ENCODE data around the gene XRCC5.

Gene XRCC5

DNA sequence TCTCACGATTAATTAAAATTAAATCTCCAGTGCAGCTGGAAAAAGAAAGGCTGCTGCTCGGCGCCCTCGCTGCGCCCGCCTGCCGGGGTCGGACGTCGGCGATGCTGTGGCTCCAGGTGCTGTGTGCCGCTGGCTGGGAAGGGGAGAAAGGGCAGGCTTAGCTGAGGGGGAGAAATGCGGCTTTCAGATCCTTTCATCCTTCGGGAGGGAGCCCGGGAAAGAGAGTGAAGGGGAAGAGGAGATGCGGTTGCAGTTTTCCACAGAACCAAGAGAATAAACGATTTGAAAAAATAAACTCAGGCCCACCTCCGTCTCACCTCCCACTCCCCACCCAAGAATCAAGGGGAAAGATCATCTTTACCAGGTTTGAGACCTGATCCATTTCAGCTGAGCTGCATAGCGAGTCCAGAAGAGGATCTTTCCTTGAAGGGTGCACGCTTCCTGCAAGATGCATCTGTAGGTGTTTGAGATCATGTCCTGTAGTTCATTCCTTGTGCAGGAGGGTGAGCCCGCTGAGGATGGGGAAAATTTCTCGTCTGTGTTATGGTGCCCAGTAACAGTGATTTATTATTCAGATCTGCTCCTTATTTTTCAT lies 26.9 kb upstream of the XRCC5 start:
- Histone ChIP-seq H3K23ac (ENCODE audit: low read length) (no peak overlapping the region), H3K4ac (ENCODE audit: low read depth, low read length) (no peak overlapping the region), H3K14ac (ENCODE audit: low read length) (no peak overlapping the region), H2BK5ac (ENCODE audit: low read depth, low read length, poor library complexity) (no peak overlapping the region), H2AK5ac (ENCODE audit: low read length) (no peak overlapping the region), H3K27me3 (ENCODE audit: insufficient read depth, low read length) (no peaks in the 10 kb centered on the region), H3K4me2 (ENCODE audit: low read length) (peak overlapping the region; percentile 98), H2AFZ (ENCODE audit: insufficient read depth, low read length, poor library complexity) (no peak overlapping the region), H4K91ac (ENCODE audit: low read depth, low read length) (no peak overlapping the region), H2BK120ac (ENCODE audit: insufficient read depth, low read length, poor library complexity) (no peak overlapping the region), H3K9me3 (ENCODE audit: insufficient read depth, low read depth, low read length) (peaks cover 2% of the 10 kb centered on the region), H3K4me3 (ENCODE audit: low read depth, low read length) (peak overlapping the region; percentile 39), H3K79me2 (ENCODE audit: control insufficient read depth, insufficient read depth, low read length, poor library complexity) (no peaks in the 10 kb centered on the region), H3K36me3 (ENCODE audit: control insufficient read depth in 1 of 2, insufficient read depth in 2 of 2, low read length in 2 of 2) (no peaks in the 10 kb centered on the region), H3K18ac (ENCODE audit: low read length) (no peak overlapping the region), H3K79me1 (ENCODE audit: low read length) (peaks cover 4% of the 10 kb centered on the region), H4K8ac (ENCODE audit: low read depth, low read length) (no peak overlapping the region), H3K9ac (ENCODE audit: low read length) (no peak overlapping the region), H3K4me1 (ENCODE audit: control insufficient read depth in 1 of 2, insufficient read depth in 2 of 2, low read length in 2 of 2) (peaks cover 0 to 4% of the 10 kb centered on the region in 2 experiments), H4K12ac (ENCODE audit: low read depth, low read length) (no peak overlapping the region), H2BK12ac (ENCODE audit: low read length) (no peak overlapping the region), H3K27ac (ENCODE audit: low read depth, low read length) (no peak overlapping the region)
- no CpG with 5 or more reads among the region's 22 CpGs for WGBS (ENCODE audit: extremely low coverage, insufficient coverage, insufficient read length)
- no peak for DNase-seq

DNA sequence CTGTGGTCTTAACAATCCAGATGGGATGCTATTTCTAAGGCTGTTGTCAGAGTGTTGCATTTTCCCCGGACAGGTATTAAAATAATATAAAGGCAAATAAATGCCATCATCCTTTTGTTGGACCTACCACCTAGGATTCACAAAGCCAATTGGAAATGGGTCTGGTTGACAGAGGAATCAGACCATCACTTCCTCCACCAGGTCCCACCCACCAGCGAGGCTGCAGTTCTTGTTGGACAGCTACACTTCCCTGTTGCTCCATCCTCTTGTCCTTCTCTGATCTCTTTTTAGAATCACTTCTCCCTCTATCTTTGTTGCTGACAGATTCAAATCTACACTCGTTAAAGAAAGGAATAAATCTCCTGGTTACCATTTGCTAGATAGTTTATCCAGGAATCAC lies 26.3 kb upstream of the XRCC5 start:
- no CpG with 5 or more reads among the region's 3 CpGs for whole genome bisulfite sequencing (ENCODE audit: extremely low coverage, insufficient coverage, insufficient read length)
- Histone ChIP-seq H3K4ac (ENCODE audit: low read depth, low read length) (no peak overlapping the region), H3K9me3 (ENCODE audit: insufficient read depth, low read depth, low read length) (peaks cover 2% of the 10 kb centered on the region)

DNA sequence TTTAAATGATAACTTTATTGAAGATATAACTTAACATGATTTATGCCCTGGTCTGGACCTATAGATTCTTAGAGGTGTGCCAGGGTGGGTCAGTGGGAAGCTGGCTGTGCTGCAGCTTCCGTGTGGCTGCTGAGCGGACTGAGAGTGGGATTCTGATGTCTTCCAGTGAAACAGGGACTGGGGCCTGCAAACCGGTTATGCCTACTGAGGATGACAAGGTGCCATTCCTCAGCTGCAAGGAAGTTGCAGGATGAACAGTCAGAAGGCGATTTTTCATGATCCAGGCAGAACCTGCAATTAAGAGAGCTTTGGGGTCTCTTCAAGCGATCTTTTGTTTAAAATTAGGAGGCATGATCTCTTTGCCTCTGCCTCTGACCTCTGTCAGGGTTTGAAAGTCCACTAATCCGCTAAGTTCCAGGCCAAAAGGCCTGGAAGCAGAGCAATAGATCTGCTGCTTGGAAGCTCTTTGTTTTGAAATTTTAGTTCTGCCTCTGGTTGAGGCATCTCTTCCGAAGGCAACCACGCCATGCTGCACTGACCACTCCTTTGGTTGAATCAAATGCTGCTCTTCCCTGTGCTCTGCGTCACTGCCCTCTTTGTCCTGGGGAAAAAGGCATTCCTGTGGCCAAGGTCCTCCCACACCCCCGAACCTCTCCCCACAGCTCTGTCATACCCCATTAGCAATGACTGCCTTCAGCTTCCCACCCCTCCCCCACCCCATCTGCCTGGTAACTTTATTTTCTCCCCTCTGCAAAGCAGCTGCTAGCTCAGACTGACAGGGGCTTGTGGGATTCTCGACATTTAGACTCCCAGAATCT lies 25.5 kb upstream of the XRCC5 start:
- Histone ChIP-seq H3K9ac (ENCODE audit: low read length) (no peak overlapping the region), H3K18ac (ENCODE audit: low read length) (no peak overlapping the region), H3K9me3 (ENCODE audit: insufficient read depth, low read depth, low read length) (peaks cover 2% of the 10 kb centered on the region), H4K91ac (ENCODE audit: low read depth, low read length) (no peak overlapping the region), H3K36me3 (ENCODE audit: control insufficient read depth in 1 of 2, insufficient read depth in 2 of 2, low read length in 2 of 2) (no peaks in the 10 kb centered on the region), H3K27me3 (ENCODE audit: insufficient read depth, low read length) (no peaks in the 10 kb centered on the region), H3K27ac (ENCODE audit: low read depth, low read length) (no peak overlapping the region), H3K4me2 (ENCODE audit: low read length) (no peak overlapping the region), H3K79me2 (ENCODE audit: control insufficient read depth, insufficient read depth, low read length, poor library complexity) (no peaks in the 10 kb centered on the region), H2BK5ac (ENCODE audit: low read depth, low read length, poor library complexity) (no peak overlapping the region), H2AFZ (ENCODE audit: insufficient read depth, low read length, poor library complexity) (no peak overlapping the region), H2BK12ac (ENCODE audit: low read length) (no peak overlapping the region), H3K14ac (ENCODE audit: low read length) (no peak overlapping the region), H4K12ac (ENCODE audit: low read depth, low read length) (no peak overlapping the region), H3K23ac (ENCODE audit: low read length) (no peak overlapping the region), H2BK120ac (ENCODE audit: insufficient read depth, low read length, poor library complexity) (no peak overlapping the region), H3K4me3 (ENCODE audit: low read depth, low read length) (no peak overlapping the region), H3K4ac (ENCODE audit: low read depth, low read length) (no peak overlapping the region), H2AK5ac (ENCODE audit: low read length) (no peak overlapping the region), H3K79me1 (ENCODE audit: low read length) (peaks cover 4% of the 10 kb centered on the region), H4K8ac (ENCODE audit: low read depth, low read length) (no peak overlapping the region), H3K4me1 (ENCODE audit: control insufficient read depth in 1 of 2, insufficient read depth in 2 of 2, low read length in 2 of 2) (peaks cover 0 to 4% of the 10 kb centered on the region in 2 experiments)
- DNase-seq, result no peak
- no CpG with 5 or more reads among the region's 11 CpGs for WGBS (ENCODE audit: extremely low coverage, insufficient coverage, insufficient read length)

More for the DNA sequence above, 26.3 kb upstream of the XRCC5 start:
- H3K14ac ChIP-seq (ENCODE audit: low read length), result no peak overlapping the region
- no peak overlapping the region for H4K91ac ChIP-seq (ENCODE audit: low read depth, low read length)
- no peak overlapping the region for H3K27ac ChIP-seq (ENCODE audit: low read depth, low read length)
- no peak overlapping the region for H4K8ac ChIP-seq (ENCODE audit: low read depth, low read length)
- H2BK12ac ChIP-seq (ENCODE audit: low read length), result no peak overlapping the region
- H3K27me3 ChIP-seq (ENCODE audit: insufficient read depth, low read length), result no peaks in the 10 kb centered on the region
- no peak overlapping the region for H2AFZ ChIP-seq (ENCODE audit: insufficient read depth, low read length, poor library complexity)
- no peak overlapping the region for H2AK5ac ChIP-seq (ENCODE audit: low read length)
- H3K23ac ChIP-seq (ENCODE audit: low read length), result no peak overlapping the region
- H3K79me2 ChIP-seq (ENCODE audit: control insufficient read depth, insufficient read depth, low read length, poor library complexity), result no peaks in the 10 kb centered on the region
- no peak overlapping the region for H4K12ac ChIP-seq (ENCODE audit: low read depth, low read length)
- no peak overlapping the region for H3K4me3 ChIP-seq (ENCODE audit: low read depth, low read length)
- H3K4me2 ChIP-seq (ENCODE audit: low read length), result no peak overlapping the region
- H3K79me1 ChIP-seq (ENCODE audit: low read length), result peaks cover 4% of the 10 kb centered on the region
- H2BK5ac ChIP-seq (ENCODE audit: low read depth, low read length, poor library complexity), result no peak overlapping the region
- H3K9ac ChIP-seq (ENCODE audit: low read length), result no peak overlapping the region
- no peak for DNase-seq
- H3K36me3 ChIP-seq (ENCODE audit: control insufficient read depth in 1 of 2, insufficient read depth in 2 of 2, low read length in 2 of 2), result no peaks in the 10 kb centered on the region
- peaks cover 0 to 4% of the 10 kb centered on the region in 2 experiments for H3K4me1 ChIP-seq (ENCODE audit: control insufficient read depth in 1 of 2, insufficient read depth in 2 of 2, low read length in 2 of 2)
- no peak overlapping the region for H2BK120ac ChIP-seq (ENCODE audit: insufficient read depth, low read length, poor library complexity)
- no peak overlapping the region for H3K18ac ChIP-seq (ENCODE audit: low read length)

DNA sequence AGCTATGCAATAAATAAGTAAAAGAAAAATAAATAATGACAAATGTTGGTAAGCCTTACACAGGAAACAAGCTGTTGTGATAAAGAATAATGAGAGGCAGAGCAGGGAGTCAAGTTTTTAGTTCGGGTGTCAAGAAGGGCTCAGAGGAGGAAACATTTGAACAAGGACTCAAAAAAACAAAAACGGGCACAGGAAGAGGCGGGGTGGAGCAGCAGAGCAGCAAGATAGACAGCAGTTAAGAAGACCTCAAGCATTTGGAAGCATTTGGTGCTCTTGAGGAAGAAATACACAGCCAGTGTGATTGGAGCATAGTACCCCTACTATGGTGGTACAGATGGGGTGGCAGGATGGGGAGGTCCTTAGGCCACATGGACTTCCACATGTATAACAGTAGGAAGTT lies 24.6 kb upstream of the XRCC5 start:
- Histone ChIP-seq H2BK12ac (ENCODE audit: low read length) (no peak overlapping the region), H3K4me3 (ENCODE audit: low read depth, low read length) (no peak overlapping the region), H3K4me1 (ENCODE audit: control insufficient read depth in 1 of 2, insufficient read depth in 2 of 2, low read length in 2 of 2) (peaks cover 0 to 4% of the 10 kb centered on the region in 2 experiments), H3K23ac (ENCODE audit: low read length) (no peak overlapping the region), H3K27me3 (ENCODE audit: insufficient read depth, low read length) (no peaks in the 10 kb centered on the region), H4K91ac (ENCODE audit: low read depth, low read length) (no peak overlapping the region), H2BK120ac (ENCODE audit: insufficient read depth, low read length, poor library complexity) (no peak overlapping the region), H3K79me2 (ENCODE audit: control insufficient read depth, insufficient read depth, low read length, poor library complexity) (no peaks in the 10 kb centered on the region), H3K27ac (ENCODE audit: low read depth, low read length) (no peak overlapping the region), H4K8ac (ENCODE audit: low read depth, low read length) (no peak overlapping the region), H3K9ac (ENCODE audit: low read length) (no peak overlapping the region), H3K14ac (ENCODE audit: low read length) (no peak overlapping the region), H3K4ac (ENCODE audit: low read depth, low read length) (no peak overlapping the region), H3K4me2 (ENCODE audit: low read length) (no peak overlapping the region), H2AFZ (ENCODE audit: insufficient read depth, low read length, poor library complexity) (no peak overlapping the region), H4K12ac (ENCODE audit: low read depth, low read length) (no peak overlapping the region), H3K18ac (ENCODE audit: low read length) (no peak overlapping the region), H3K36me3 (ENCODE audit: control insufficient read depth in 1 of 2, insufficient read depth in 2 of 2, low read length in 2 of 2) (no peaks in the 10 kb centered on the region), H2AK5ac (ENCODE audit: low read length) (no peak overlapping the region), H3K79me1 (ENCODE audit: low read length) (peaks cover 4% of the 10 kb centered on the region), H2BK5ac (ENCODE audit: low read depth, low read length, poor library complexity) (no peak overlapping the region), H3K9me3 (ENCODE audit: insufficient read depth, low read depth, low read length) (peaks cover 2% of the 10 kb centered on the region)
- no peak for DNase-seq
- WGBS (ENCODE audit: extremely low coverage, insufficient coverage, insufficient read length), result no CpG with 5 or more reads among the region's 3 CpGs
